KMS-11 (cell line): ENCODE results near the gene RGS7.

Source experiments
- H2AFZ ChIP-seq: fragments of 200-600 bp; sonication (generic); 2 replicates; pipeline ENCODE4 v1.6.1; 2016; ENCODE audit warnings: antibody characterized with exemption, mixed run types, low read depth
- H3K27ac ChIP-seq: fragments of 200-600 bp; sonication (generic); 2 replicates; pipeline ENCODE4 v1.6.1; 2016; ENCODE audit warnings: mild to moderate bottlenecking, mixed run types
- H3K27me3 ChIP-seq: fragments of 200-600 bp; sonication (generic); 2 replicates; pipeline ENCODE4 v1.6.1; 2017; ENCODE audit warnings: mild to moderate bottlenecking, low read depth, mixed run types, moderate library complexity; ENCODE audit not compliant: insufficient read depth
- H3K36me3 ChIP-seq: fragments of 200-600 bp; sonication (generic); 2 replicates; pipeline ENCODE4 v1.6.1; 2017; ENCODE audit warnings: mild to moderate bottlenecking, mixed run types; ENCODE audit not compliant: insufficient read depth
- H3K4me1 ChIP-seq: fragments of 200-600 bp; sonication (generic); 2 replicates; pipeline ENCODE4 v1.6.1; 2016; ENCODE audit warnings: mild to moderate bottlenecking, low read depth, mixed run types; ENCODE audit not compliant: poor library complexity, severe bottlenecking
- H3K4me2 ChIP-seq: fragments of 200-600 bp; sonication (generic); 2 replicates; pipeline ENCODE4 v1.7.0; 2016; ENCODE audit warnings: mild to moderate bottlenecking, mixed run types
- H3K4me3 ChIP-seq: fragments of 200-600 bp; sonication (generic); IDR thresholded peaks from 2 replicates; pipeline ENCODE4 v1.6.1; 2017; ENCODE audit warnings: low read depth, low read length, mixed read lengths; ENCODE audit not compliant: insufficient read depth
- H3K79me2 ChIP-seq: fragments of 200-600 bp; sonication (generic); 2 replicates; pipeline ENCODE4 v1.6.1; 2016; ENCODE audit warnings: low read depth, mixed run types; ENCODE audit not compliant: insufficient read depth
- H3K9ac ChIP-seq: fragments of 200-600 bp; sonication (generic); 2 replicates; pipeline ENCODE4 v1.6.1; 2016; ENCODE audit warnings: mild to moderate bottlenecking, mixed run types
- H4K20me1 ChIP-seq: fragments of 200-600 bp; sonication (generic); 2 replicates; pipeline ENCODE4 v1.6.1; 2016; ENCODE audit warnings: mild to moderate bottlenecking, mixed run types; ENCODE audit not compliant: insufficient read depth
- CTCF ChIP-seq: fragments of 200-600 bp; sonication (generic); conservative IDR thresholded peaks from 2 replicates; pipeline ENCODE4 v1.6.1; 2017; ENCODE audit warnings: low read depth, mild to moderate bottlenecking, antibody characterized with exemption, low read length, moderate library complexity, mixed read lengths

Gene RGS7

GRCh38 chr1:241061062-241061461 lies 295.9 kb downstream of the RGS7 start:
- H3K27me3 ChIP-seq: no peaks in the 10 kb centered on the region
- no peaks in the 10 kb centered on the region for H3K4me1 ChIP-seq
- H3K4me3 ChIP-seq: no peak overlapping the region
- H3K79me2 ChIP-seq: no peaks in the 10 kb centered on the region
- H3K4me2 ChIP-seq: no peak overlapping the region
- H4K20me1 ChIP-seq: no peaks in the 10 kb centered on the region
- no peak overlapping the region for H3K27ac ChIP-seq
- TF ChIP-seq CTCF: no peak
- no peaks in the 10 kb centered on the region for H3K36me3 ChIP-seq
- no peak overlapping the region for H2AFZ ChIP-seq
- H3K9ac ChIP-seq: no peak overlapping the region

DNA sequence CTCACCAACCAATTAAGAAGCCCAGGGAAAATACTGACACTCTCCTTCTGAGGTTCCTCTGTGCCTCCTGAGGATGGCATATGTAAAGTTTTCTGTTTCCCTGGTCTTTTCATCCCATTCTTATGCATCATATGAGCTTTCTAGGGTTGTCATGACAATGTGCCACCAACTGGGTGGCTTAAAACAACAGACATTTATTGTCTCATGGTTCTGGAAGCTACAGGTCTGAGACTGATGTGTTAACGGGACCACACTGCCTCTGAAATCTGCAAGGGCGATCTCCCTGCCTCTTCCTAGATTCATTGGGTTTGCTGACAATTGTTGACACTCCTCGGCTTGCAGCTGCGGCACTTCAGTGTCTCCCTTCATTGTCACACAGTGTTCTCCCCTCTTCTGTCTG lies 308.4 kb downstream of the RGS7 start:
- H3K9ac ChIP-seq: no peak overlapping the region
- no peak overlapping the region for H3K4me2 ChIP-seq
- H3K27me3 ChIP-seq: no peaks in the 10 kb centered on the region
- H4K20me1 ChIP-seq: no peaks in the 10 kb centered on the region
- no peaks in the 10 kb centered on the region for H3K79me2 ChIP-seq
- H3K27ac ChIP-seq: no peak overlapping the region
- H2AFZ ChIP-seq: no peak overlapping the region
- no peaks in the 10 kb centered on the region for H3K4me1 ChIP-seq
- H3K4me3 ChIP-seq: no peak overlapping the region
- no peak for TF ChIP-seq CTCF
- H3K36me3 ChIP-seq: no peaks in the 10 kb centered on the region

GRCh38 chr1:241045659-241046058 lies 311.3 kb downstream of the RGS7 start:
- Histone ChIP-seq H3K27ac (no peak overlapping the region), H3K27me3 (no peaks in the 10 kb centered on the region), H3K4me1 (no peaks in the 10 kb centered on the region), H2AFZ (no peak overlapping the region), H4K20me1 (no peaks in the 10 kb centered on the region), H3K36me3 (no peaks in the 10 kb centered on the region), H3K9ac (no peak overlapping the region), H3K79me2 (no peaks in the 10 kb centered on the region), H3K4me2 (no peak overlapping the region), H3K4me3 (no peak overlapping the region)
- no peak for TF ChIP-seq CTCF

GRCh38 chr1:241034203-241034936 lies 322.6 kb downstream of the RGS7 start:
- Histone ChIP-seq H4K20me1 (no peaks in the 10 kb centered on the region), H3K9ac (no peak overlapping the region), H3K27me3 (no peaks in the 10 kb centered on the region), H3K4me3 (no peak overlapping the region), H2AFZ (no peak overlapping the region), H3K4me2 (no peak overlapping the region), H3K27ac (no peak overlapping the region), H3K36me3 (no peaks in the 10 kb centered on the region), H3K79me2 (no peaks in the 10 kb centered on the region), H3K4me1 (no peaks in the 10 kb centered on the region)
- TF ChIP-seq CTCF: no peak
